SK-N-SH treated with all-trans-retinoic acid at 6 μM for 48 hours (cell line): ENCODE results near the gene SERP2.

Source experiments
- ATAC-seq: fragments of 200-7000 bp; cut with Tn5 transposase; 3 replicates; pipeline ENCODE4 v1.9.1; 2020; ENCODE audit warnings: mild to moderate bottlenecking, moderate library complexity
- ARNTL ChIP-seq: fragments of 450-650 bp; formaldehyde crosslinking; IDR thresholded peaks from 2 replicates; pipeline ENCODE4 v1.5.0; 2020; ENCODE audit warnings: low read depth, mild to moderate bottlenecking, moderate library complexity, borderline replicate concordance
- BACH2 ChIP-seq: fragments of 250-450 bp; sonication (Bioruptor Pico); IDR thresholded peaks from 2 replicates; pipeline ENCODE4 v1.9.0; 2021; ENCODE audit warnings: mild to moderate bottlenecking, borderline replicate concordance
- CSDC2 ChIP-seq: fragments of 250-450 bp; sonication (Bioruptor Pico); IDR thresholded peaks from 2 replicates; pipeline ENCODE4 v1.5.0; 2020; ENCODE audit warnings: mild to moderate bottlenecking, moderate library complexity
- ESRRG ChIP-seq: fragments of 250-450 bp; sonication (Bioruptor Pico); IDR thresholded peaks from 2 replicates; pipeline ENCODE4 v1.6.1; 2021; ENCODE audit warnings: mild to moderate bottlenecking
- GLIS3 ChIP-seq: fragments of 250-450 bp; sonication (Bioruptor Pico); IDR thresholded peaks from 2 replicates; pipeline ENCODE4 v1.5.0; 2020; ENCODE audit warnings: mild to moderate bottlenecking, moderate library complexity
- ISL1 ChIP-seq: fragments of 250-450 bp; sonication (Bioruptor Pico); IDR thresholded peaks from 2 replicates; pipeline ENCODE4 v2.1.2; 2022; ENCODE audit warnings: mild to moderate bottlenecking, moderate library complexity
- OSR1 ChIP-seq: fragments of 250-450 bp; sonication (Bioruptor Pico); IDR thresholded peaks from 2 replicates; pipeline ENCODE4 v1.8.0; 2022; ENCODE audit warnings: moderate library complexity, mild to moderate bottlenecking, inconsistent platforms
- PPARA ChIP-seq: fragments of 250-450 bp; sonication (Bioruptor Pico); IDR thresholded peaks from 2 replicates; pipeline ENCODE4 v1.5.0; 2020; ENCODE audit warnings: mild to moderate bottlenecking, borderline replicate concordance
- RARB ChIP-seq: fragments of 250-450 bp; sonication (Bioruptor Pico); IDR thresholded peaks from 2 replicates; pipeline ENCODE4 v1.8.0; 2021; ENCODE audit warnings: mild to moderate bottlenecking, moderate library complexity
- TOX ChIP-seq: fragments of 250-450 bp; sonication (Bioruptor Pico); IDR thresholded peaks from 2 replicates; pipeline ENCODE4 v1.8.0; 2021; ENCODE audit warnings: mild to moderate bottlenecking, moderate library complexity, borderline replicate concordance
- ZC3H10 ChIP-seq: fragments of 250-450 bp; sonication (Bioruptor Pico); IDR thresholded peaks from 2 replicates; pipeline ENCODE4 v1.5.1; 2021; ENCODE audit warnings: mild to moderate bottlenecking, moderate library complexity
- ZFP3 ChIP-seq: fragments of 250-450 bp; sonication (Bioruptor Pico); IDR thresholded peaks from 2 replicates; pipeline ENCODE4 v1.5.0; 2020; ENCODE audit warnings: mild to moderate bottlenecking, moderate library complexity
- ZNF565 ChIP-seq: fragments of 450-650 bp; formaldehyde crosslinking; conservative IDR thresholded peaks from 2 replicates; pipeline ENCODE4 v1.5.0; 2020; ENCODE audit warnings: low read depth, mild to moderate bottlenecking, moderate library complexity
- ZNF70 ChIP-seq: fragments of 450-650 bp; formaldehyde crosslinking; IDR thresholded peaks from 2 replicates; pipeline ENCODE4 v1.5.0; 2020; ENCODE audit warnings: mild to moderate bottlenecking, moderate library complexity
- ZNF8 ChIP-seq: fragments of 450-650 bp; formaldehyde crosslinking; IDR thresholded peaks from 2 replicates; pipeline ENCODE4 v1.5.0; 2020; ENCODE audit warnings: mild to moderate bottlenecking, moderate library complexity
- TF ChIP-seq, protein P1 (sequence below): fragments of 250-450 bp; sonication (Bioruptor Pico); IDR thresholded peaks from 2 replicates; pipeline ENCODE4 v1.5.0; 2020; ENCODE audit warnings: mild to moderate bottlenecking, moderate library complexity
- TF ChIP-seq, protein P2 (sequence below): fragments of 250-450 bp; sonication (Bioruptor Pico); IDR thresholded peaks from 2 replicates; pipeline ENCODE4 v1.5.1; 2021; ENCODE audit warnings: mild to moderate bottlenecking, moderate library complexity
- TF ChIP-seq, protein P3 (sequence below): fragments of 250-450 bp; sonication (Bioruptor Pico); IDR thresholded peaks from 2 replicates; pipeline ENCODE4 v1.8.0; 2020; ENCODE audit warnings: mild to moderate bottlenecking, moderate library complexity, borderline replicate concordance
- TF ChIP-seq, protein P4 (sequence below): fragments of 250-450 bp; sonication (Bioruptor Pico); IDR thresholded peaks from 2 replicates; pipeline ENCODE4 v1.8.0; 2021; ENCODE audit warnings: low read depth, mild to moderate bottlenecking, moderate library complexity, borderline replicate concordance

Gene SERP2

DNA sequence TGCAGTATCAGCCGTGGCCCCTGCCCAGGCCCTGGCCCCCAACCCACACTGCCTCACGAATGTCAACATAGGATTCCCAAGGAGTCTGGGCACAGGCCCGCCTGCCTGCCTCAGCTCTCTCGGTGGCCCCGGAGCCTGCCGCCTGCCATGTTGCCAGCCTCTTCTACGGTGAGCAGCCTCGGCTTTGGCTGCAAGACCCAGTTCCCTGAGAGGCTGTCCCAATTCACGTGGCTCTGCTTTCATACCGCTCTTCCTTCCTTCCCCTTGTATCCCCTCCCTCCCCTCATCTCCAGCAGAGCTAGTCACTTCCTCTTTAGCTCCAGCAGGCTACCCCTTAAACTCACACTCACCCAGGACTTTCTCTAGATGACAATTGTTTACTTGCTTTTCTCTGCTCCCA lies 42.7 kb downstream of the SERP2 start:
- ATAC-seq = no peak
- TF ChIP-seq ISL1 (CRISPR knock-in tag) = no peak
- no peak for TF ChIP-seq CSDC2 (CRISPR knock-in tag)
- TF ChIP-seq OSR1 (CRISPR knock-in tag) = no peak
- TF ChIP-seq, protein P1, sequence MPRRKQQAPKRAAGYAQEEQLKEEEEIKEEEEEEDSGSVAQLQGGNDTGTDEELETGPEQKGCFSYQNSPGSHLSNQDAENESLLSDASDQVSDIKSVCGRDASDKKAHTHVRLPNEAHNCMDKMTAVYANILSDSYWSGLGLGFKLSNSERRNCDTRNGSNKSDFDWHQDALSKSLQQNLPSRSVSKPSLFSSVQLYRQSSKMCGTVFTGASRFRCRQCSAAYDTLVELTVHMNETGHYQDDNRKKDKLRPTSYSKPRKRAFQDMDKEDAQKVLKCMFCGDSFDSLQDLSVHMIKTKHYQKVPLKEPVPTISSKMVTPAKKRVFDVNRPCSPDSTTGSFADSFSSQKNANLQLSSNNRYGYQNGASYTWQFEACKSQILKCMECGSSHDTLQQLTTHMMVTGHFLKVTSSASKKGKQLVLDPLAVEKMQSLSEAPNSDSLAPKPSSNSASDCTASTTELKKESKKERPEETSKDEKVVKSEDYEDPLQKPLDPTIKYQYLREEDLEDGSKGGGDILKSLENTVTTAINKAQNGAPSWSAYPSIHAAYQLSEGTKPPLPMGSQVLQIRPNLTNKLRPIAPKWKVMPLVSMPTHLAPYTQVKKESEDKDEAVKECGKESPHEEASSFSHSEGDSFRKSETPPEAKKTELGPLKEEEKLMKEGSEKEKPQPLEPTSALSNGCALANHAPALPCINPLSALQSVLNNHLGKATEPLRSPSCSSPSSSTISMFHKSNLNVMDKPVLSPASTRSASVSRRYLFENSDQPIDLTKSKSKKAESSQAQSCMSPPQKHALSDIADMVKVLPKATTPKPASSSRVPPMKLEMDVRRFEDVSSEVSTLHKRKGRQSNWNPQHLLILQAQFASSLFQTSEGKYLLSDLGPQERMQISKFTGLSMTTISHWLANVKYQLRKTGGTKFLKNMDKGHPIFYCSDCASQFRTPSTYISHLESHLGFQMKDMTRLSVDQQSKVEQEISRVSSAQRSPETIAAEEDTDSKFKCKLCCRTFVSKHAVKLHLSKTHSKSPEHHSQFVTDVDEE (CRISPR knock-in tag) = no peak
- no peak for TF ChIP-seq ZFP3 (CRISPR knock-in tag)
- no peak for TF ChIP-seq PPARA (CRISPR knock-in tag)
- TF ChIP-seq ESRRG (CRISPR knock-in tag) = no peak
- TF ChIP-seq, protein P2, sequence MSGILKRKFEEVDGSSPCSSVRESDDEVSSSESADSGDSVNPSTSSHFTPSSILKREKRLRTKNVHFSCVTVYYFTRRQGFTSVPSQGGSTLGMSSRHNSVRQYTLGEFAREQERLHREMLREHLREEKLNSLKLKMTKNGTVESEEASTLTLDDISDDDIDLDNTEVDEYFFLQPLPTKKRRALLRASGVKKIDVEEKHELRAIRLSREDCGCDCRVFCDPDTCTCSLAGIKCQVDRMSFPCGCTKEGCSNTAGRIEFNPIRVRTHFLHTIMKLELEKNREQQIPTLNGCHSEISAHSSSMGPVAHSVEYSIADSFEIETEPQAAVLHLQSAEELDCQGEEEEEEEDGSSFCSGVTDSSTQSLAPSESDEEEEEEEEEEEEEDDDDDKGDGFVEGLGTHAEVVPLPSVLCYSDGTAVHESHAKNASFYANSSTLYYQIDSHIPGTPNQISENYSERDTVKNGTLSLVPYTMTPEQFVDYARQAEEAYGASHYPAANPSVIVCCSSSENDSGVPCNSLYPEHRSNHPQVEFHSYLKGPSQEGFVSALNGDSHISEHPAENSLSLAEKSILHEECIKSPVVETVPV (CRISPR knock-in tag) = no peak
- TF ChIP-seq BACH2 (CRISPR knock-in tag) = no peak
- no peak for TF ChIP-seq ZNF565 (CRISPR knock-in tag)
- no peak for TF ChIP-seq RARB (CRISPR knock-in tag)
- no peak for TF ChIP-seq ZC3H10 (CRISPR knock-in tag)
- TF ChIP-seq ARNTL (CRISPR knock-in tag) = no peak

DNA sequence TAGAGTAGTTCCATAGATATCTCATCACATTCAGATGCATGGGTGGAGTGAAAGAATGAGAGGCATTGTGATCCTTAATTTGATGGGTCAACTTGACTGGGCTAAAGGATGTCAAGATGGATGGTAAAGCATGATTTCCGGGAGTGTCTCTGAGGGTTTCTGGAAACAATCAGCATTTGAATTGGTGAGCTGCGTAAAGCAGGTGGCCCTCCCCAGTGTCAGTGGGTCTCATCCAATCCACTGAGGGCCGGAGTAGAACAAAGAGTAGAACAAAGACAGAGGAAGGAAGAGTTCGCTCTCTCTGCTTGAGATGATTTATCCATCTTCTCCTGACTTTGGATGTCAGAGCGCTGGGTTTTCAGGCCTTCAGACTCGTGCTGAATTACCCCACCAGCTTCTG lies 43.1 kb downstream of the SERP2 start:
- no peak for ATAC-seq
- TF ChIP-seq ZNF565 (CRISPR knock-in tag) (no peak), OSR1 (CRISPR knock-in tag) (no peak), CSDC2 (CRISPR knock-in tag) (no peak), ZNF8 (CRISPR knock-in tag) (no peak), TOX (CRISPR knock-in tag) (no peak), ZNF70 (no peak), PPARA (CRISPR knock-in tag) (no peak)
- TF ChIP-seq, protein P1 (CRISPR knock-in tag) = no peak
- TF ChIP-seq, protein P3, sequence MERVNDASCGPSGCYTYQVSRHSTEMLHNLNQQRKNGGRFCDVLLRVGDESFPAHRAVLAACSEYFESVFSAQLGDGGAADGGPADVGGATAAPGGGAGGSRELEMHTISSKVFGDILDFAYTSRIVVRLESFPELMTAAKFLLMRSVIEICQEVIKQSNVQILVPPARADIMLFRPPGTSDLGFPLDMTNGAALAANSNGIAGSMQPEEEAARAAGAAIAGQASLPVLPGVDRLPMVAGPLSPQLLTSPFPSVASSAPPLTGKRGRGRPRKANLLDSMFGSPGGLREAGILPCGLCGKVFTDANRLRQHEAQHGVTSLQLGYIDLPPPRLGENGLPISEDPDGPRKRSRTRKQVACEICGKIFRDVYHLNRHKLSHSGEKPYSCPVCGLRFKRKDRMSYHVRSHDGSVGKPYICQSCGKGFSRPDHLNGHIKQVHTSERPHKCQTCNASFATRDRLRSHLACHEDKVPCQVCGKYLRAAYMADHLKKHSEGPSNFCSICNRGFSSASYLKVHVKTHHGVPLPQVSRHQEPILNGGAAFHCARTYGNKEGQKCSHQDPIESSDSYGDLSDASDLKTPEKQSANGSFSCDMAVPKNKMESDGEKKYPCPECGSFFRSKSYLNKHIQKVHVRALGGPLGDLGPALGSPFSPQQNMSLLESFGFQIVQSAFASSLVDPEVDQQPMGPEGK (CRISPR knock-in tag) = no peak

DNA sequence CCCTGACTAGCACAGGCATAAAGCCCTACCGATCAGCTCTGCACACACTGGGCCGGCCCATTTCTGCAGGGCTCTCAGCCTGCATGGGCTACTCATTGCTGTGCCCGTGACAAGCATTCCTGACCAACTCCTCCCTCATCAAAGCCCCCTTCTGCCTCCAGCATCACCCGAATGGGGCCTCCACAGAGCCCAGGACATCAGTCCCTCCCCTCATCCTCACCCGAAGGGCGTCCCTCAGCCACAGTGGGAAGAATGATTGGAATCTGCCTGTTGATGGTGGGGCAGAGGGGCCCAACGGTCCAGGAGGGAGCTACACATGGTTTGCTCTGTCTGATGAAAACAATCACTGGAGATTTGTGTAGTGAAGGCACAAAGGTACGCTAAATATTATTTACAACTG lies 43.8 kb downstream of the SERP2 start:
- TF ChIP-seq TOX (CRISPR knock-in tag) = no peak
- TF ChIP-seq ZNF565 (CRISPR knock-in tag) = no peak
- no peak for TF ChIP-seq ZNF8 (CRISPR knock-in tag)
- no peak for TF ChIP-seq ESRRG (CRISPR knock-in tag)
- TF ChIP-seq GLIS3 (CRISPR knock-in tag) = no peak
- no peak for TF ChIP-seq CSDC2 (CRISPR knock-in tag)
- TF ChIP-seq, protein P4, sequence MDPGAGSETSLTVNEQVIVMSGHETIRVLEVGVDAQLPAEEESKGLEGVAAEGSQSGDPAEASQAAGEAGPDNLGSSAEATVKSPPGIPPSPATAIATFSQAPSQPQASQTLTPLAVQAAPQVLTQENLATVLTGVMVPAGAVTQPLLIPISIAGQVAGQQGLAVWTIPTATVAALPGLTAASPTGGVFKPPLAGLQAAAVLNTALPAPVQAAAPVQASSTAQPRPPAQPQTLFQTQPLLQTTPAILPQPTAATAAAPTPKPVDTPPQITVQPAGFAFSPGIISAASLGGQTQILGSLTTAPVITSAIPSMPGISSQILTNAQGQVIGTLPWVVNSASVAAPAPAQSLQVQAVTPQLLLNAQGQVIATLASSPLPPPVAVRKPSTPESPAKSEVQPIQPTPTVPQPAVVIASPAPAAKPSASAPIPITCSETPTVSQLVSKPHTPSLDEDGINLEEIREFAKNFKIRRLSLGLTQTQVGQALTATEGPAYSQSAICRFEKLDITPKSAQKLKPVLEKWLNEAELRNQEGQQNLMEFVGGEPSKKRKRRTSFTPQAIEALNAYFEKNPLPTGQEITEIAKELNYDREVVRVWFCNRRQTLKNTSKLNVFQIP (CRISPR knock-in tag) = no peak
- ATAC-seq = no peak
